Omental fat pad (tissue), 4 donors: Measurements from ENCODE around the gene STRIT1. TPM values are rescaled to one million over a fixed set of nuclear protein-coding genes. Genes with fewer than 3 reads are reported as not detected.

Experiments
- ATAC-seq: fragments of 150-250 bp; one replicate; pipeline ENCODE4 v1.9.1; 2016; ENCODE audit warnings: mild to moderate bottlenecking, moderate library complexity; ENCODE audit not compliant: low FRiP score
- DNase-seq: peaks from one replicate; pipeline ENCODE4 v3.0.0-alpha.2; 2019; ENCODE audit warnings: low spot score
- total RNA-seq, 4 donors: library from RNA; depleted of rRNA; stranded (reverse); fragments of >200 nt; gene quantifications; one replicate each; pipeline ENCODE4 v1.1.0, GENCODE V29; 2016
- TF ChIP-seq, protein P1 (sequence below), 3 donors: fragments of 450-650 bp; IDR thresholded peaks; one replicate each; pipeline ENCODE4 v1.5.1; 2016 to 2017; ENCODE audit warnings: antibody characterized with exemption in 3 of 3, mild to moderate bottlenecking in 3 of 3, moderate library complexity in 2 of 3

STRIT1 gene
- total RNA-seq, 4 donors from 2014 or later: not detected

- DNase-seq: no peak
- TF ChIP-seq, protein P1, sequence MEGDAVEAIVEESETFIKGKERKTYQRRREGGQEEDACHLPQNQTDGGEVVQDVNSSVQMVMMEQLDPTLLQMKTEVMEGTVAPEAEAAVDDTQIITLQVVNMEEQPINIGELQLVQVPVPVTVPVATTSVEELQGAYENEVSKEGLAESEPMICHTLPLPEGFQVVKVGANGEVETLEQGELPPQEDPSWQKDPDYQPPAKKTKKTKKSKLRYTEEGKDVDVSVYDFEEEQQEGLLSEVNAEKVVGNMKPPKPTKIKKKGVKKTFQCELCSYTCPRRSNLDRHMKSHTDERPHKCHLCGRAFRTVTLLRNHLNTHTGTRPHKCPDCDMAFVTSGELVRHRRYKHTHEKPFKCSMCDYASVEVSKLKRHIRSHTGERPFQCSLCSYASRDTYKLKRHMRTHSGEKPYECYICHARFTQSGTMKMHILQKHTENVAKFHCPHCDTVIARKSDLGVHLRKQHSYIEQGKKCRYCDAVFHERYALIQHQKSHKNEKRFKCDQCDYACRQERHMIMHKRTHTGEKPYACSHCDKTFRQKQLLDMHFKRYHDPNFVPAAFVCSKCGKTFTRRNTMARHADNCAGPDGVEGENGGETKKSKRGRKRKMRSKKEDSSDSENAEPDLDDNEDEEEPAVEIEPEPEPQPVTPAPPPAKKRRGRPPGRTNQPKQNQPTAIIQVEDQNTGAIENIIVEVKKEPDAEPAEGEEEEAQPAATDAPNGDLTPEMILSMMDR (IDR thresholded peaks at IDR 0.05): no peak
- ATAC-seq: no peak
Measured at GRCh38 chr3:155316426-155316825, 22.9 kb upstream of the STRIT1 start.

- TF ChIP-seq, protein P1 (IDR thresholded peaks at IDR 0.05): no peak
- no peak for DNase-seq
- ATAC-seq: no peak
Measured at GRCh38 chr3:155313916-155314315, 20.4 kb upstream of the STRIT1 start.

GRCh38 chr3:155313300-155313699 is 19.8 kb upstream of the STRIT1 start:
- ATAC-seq: no peak
- TF ChIP-seq, protein P1 (IDR thresholded peaks at IDR 0.05): no peak

DNA sequence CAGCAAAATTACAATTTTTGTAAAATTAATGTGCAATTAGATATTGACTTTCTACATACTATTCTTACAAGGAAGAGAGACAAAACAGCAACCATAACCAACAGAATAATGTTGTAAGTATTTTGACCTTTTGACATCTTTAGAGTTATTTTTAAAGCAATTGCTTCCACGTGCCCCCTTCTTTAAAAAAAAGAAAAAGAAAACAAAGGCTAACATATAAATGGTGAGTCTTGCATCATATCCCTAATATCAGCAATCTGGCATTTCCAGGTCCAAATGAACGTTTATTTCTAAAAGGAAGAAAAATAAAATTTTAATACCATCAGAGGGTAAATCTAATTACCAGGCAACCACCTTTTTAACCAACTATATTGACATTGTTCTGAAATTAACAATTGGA is 19.3 kb upstream of the STRIT1 start:
- no peak for DNase-seq
- ATAC-seq: no peak
- TF ChIP-seq, protein P1 (IDR thresholded peaks at IDR 0.05): no peak

More at GRCh38 chr3:155313300-155313699, 19.8 kb upstream of the STRIT1 start:
- DNase-seq: no peak

GRCh38 chr3:155309581-155309980 is 16.1 kb upstream of the STRIT1 start:
- no peak for DNase-seq
- TF ChIP-seq, protein P1 (IDR thresholded peaks at IDR 0.05): no peak
- no peak for ATAC-seq

- TF ChIP-seq, protein P1 (IDR thresholded peaks at IDR 0.05): no peak
- ATAC-seq: no peak
- DNase-seq: no peak
Measured at GRCh38 chr3:155308831-155309230, 15.3 kb upstream of the STRIT1 start.

DNA sequence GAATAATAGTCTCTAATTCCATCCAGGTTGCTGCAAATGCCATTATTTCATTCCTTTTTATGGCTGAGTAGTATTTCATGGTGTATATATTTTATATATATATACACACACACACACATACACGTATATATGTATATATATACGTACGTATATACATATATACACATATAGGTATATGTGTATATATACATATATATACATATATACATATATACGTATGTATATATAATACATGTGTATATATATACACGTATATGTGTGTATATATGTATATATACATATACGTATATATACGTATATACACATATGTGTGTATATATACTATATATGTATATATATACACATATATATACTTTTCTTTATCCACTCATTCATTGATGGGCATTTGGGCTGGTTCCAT is 13.7 kb upstream of the STRIT1 start:
- TF ChIP-seq, protein P1 (IDR thresholded peaks at IDR 0.05): no peak
- DNase-seq: no peak
- no peak for ATAC-seq
